Measurements from ENCODE around the gene FGF4. TPM values are rescaled to one million over a fixed set of nuclear protein-coding genes. Genes with fewer than 3 reads are reported as not detected.

FGF4 gene
- total RNA-seq, 1 experiment from 2014 or later: not detected

DNA sequence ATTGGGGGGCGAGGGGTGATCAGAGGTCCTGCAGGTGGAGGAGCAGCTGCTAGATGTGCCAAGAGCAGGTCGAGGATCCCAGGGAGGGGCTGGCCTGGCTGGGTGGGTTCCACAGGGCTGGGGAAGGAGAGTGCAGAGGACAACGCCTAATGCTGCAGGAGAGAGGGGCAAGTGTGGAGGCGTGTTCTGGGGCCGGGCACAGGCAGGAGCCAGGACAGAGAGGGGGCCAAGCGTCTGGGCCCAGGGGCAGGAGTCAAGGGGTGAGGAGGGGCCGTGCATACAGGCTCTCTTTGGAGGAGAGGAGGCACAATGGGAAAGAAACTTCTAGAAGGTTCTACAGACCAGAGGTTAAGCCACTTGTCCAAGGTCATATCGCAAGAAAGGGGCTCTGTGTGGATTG lies 44.6 kb downstream of the FGF4 start:
- ChIA-PET RAD21 (ENCODE audit: low non-redundant PET in 1 of 2, low total read pairs in 2 of 2, uncharacterized antibody in 2 of 2, unreplicated experiment in 2 of 2) (no interaction called here), POLR2A (no interaction called here), CTCF (no interaction called here)
- Histone ChIP-seq H3K9me3 (ENCODE audit: control insufficient read depth in 1 of 2, insufficient read depth in 1 of 2, low read depth in 1 of 2, low read length in 2 of 2) (no peaks in the 10 kb centered on the region), H2AFZ (ENCODE audit: low read depth, low read length, poor library complexity, severe bottlenecking) (no peak overlapping the region), H3K27ac (ENCODE audit: low read depth, low read length) (no peak overlapping the region), H3K27me3 (ENCODE audit: insufficient read depth, low read length) (no peaks in the 10 kb centered on the region), H3K9me2 (ENCODE audit: insufficient read depth) (no peaks in the 10 kb centered on the region), H3K4me1 (ENCODE audit: control insufficient read depth in 1 of 2, insufficient read depth in 2 of 2, low read length in 2 of 2) (peaks cover 0 to 14% of the 10 kb centered on the region in 2 experiments; a peak in 2 of 4 replicates), H3K4me2 (ENCODE audit: low read length) (no peak overlapping the region), H3K36me3 (ENCODE audit: control insufficient read depth in 1 of 2, insufficient read depth in 2 of 2, low read length in 2 of 2) (no peaks in the 10 kb centered on the region), H4K20me1 (ENCODE audit: insufficient read depth) (no peaks in the 10 kb centered on the region), H3K4me3 (replicated peaks in 1 of 2; ENCODE audit: low read depth in 1 of 2, low read length in 2 of 2) (no peak overlapping the region), H3K9ac (ENCODE audit: low read length) (no peak overlapping the region), H3K79me2 (ENCODE audit: insufficient read depth, low read length) (no peaks in the 10 kb centered on the region)
- intact Hi-C loops (cut with micrococcal nuclease): no loop called here
- no peak for ATAC-seq
- BruUV-seq (replicated peaks): no TSS peak
- DNase-seq (ENCODE audit: low read depth, low spot score): no peak
- TF ChIP-seq, protein P1, sequence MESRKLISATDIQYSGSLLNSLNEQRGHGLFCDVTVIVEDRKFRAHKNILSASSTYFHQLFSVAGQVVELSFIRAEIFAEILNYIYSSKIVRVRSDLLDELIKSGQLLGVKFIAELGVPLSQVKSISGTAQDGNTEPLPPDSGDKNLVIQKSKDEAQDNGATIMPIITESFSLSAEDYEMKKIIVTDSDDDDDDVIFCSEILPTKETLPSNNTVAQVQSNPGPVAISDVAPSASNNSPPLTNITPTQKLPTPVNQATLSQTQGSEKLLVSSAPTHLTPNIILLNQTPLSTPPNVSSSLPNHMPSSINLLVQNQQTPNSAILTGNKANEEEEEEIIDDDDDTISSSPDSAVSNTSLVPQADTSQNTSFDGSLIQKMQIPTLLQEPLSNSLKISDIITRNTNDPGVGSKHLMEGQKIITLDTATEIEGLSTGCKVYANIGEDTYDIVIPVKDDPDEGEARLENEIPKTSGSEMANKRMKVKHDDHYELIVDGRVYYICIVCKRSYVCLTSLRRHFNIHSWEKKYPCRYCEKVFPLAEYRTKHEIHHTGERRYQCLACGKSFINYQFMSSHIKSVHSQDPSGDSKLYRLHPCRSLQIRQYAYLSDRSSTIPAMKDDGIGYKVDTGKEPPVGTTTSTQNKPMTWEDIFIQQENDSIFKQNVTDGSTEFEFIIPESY (IDR thresholded peaks at IDR 0.05; ENCODE audit: extremely low read depth, insufficient replicate concordance, low read length): no peak
- TF ChIP-seq YY1 (IDR thresholded peaks at IDR 0.05; ENCODE audit: extremely low read depth, insufficient replicate concordance, low read depth, low read length) (no peak), CEBPB (IDR thresholded peaks at IDR 0.05; ENCODE audit: low read depth) (no peak), CBX3 (IDR thresholded peaks at IDR 0.05; ENCODE audit: low read depth) (no peak), JUND (IDR thresholded peaks at IDR 0.05) (no peak), SP1 (IDR thresholded peaks at IDR 0.05; ENCODE audit: low read depth) (no peak), POLR2AphosphoS5 (IDR thresholded peaks at IDR 0.05; ENCODE audit: low read depth, low read length) (no peak)

GRCh38 chr11:69729252-69729651 lies 45.9 kb downstream of the FGF4 start:
- ChIA-PET CTCF (interaction anchor here (1.0 to 1.2 kb wide), 2 partner anchors 16 to 190 kb away, joined by 3 read pairs; no protein-coding TSS in a partner anchor), RAD21 (ENCODE audit: low non-redundant PET in 1 of 2, low total read pairs in 2 of 2, uncharacterized antibody in 2 of 2, unreplicated experiment in 2 of 2) (no interaction called here), POLR2A (interaction anchor here (0.6 kb wide), 1 partner anchor 1409 kb away, joined by 5 read pairs; no protein-coding TSS in a partner anchor)
- Histone ChIP-seq H4K20me1 (ENCODE audit: insufficient read depth) (no peaks in the 10 kb centered on the region), H3K4me1 (ENCODE audit: control insufficient read depth in 1 of 2, insufficient read depth in 2 of 2, low read length in 2 of 2) (peaks cover 0 to 14% of the 10 kb centered on the region in 2 experiments; a peak in 2 of 4 replicates), H3K27me3 (ENCODE audit: insufficient read depth, low read length) (no peaks in the 10 kb centered on the region), H3K27ac (ENCODE audit: low read depth, low read length) (no peak overlapping the region), H3K9me3 (ENCODE audit: control insufficient read depth in 1 of 2, insufficient read depth in 1 of 2, low read depth in 1 of 2, low read length in 2 of 2) (no peaks in the 10 kb centered on the region), H3K9me2 (ENCODE audit: insufficient read depth) (no peaks in the 10 kb centered on the region), H3K79me2 (ENCODE audit: insufficient read depth, low read length) (no peaks in the 10 kb centered on the region), H2AFZ (ENCODE audit: low read depth, low read length, poor library complexity, severe bottlenecking) (no peak overlapping the region), H3K4me3 (replicated peaks in 1 of 2; ENCODE audit: low read depth in 1 of 2, low read length in 2 of 2) (no peak overlapping the region), H3K36me3 (ENCODE audit: control insufficient read depth in 1 of 2, insufficient read depth in 2 of 2, low read length in 2 of 2) (no peaks in the 10 kb centered on the region), H3K4me2 (ENCODE audit: low read length) (no peak overlapping the region), H3K9ac (ENCODE audit: low read length) (no peak overlapping the region)
- no peak for ATAC-seq
- no peak for DNase-seq (ENCODE audit: low read depth, low spot score)
- no TSS peak for BruUV-seq (replicated peaks)
- intact Hi-C loops (cut with micrococcal nuclease): no loop called here
- TF ChIP-seq, protein P1 (IDR thresholded peaks at IDR 0.05; ENCODE audit: extremely low read depth, insufficient replicate concordance, low read length): no peak
- TF ChIP-seq EZH2 (IDR thresholded peaks at IDR 0.05) (no peak), CBX3 (IDR thresholded peaks at IDR 0.05; ENCODE audit: low read depth) (no peak), POLR2AphosphoS5 (IDR thresholded peaks at IDR 0.05; ENCODE audit: low read depth, low read length) (no peak), FOSL1 (IDR thresholded peaks at IDR 0.05; ENCODE audit: low read depth) (no peak), SRF (IDR thresholded peaks at IDR 0.05; ENCODE audit: low read depth) (no peak), SIN3A (IDR thresholded peaks at IDR 0.05; ENCODE audit: low read depth) (no peak)
- TF ChIP-seq, protein P2, sequence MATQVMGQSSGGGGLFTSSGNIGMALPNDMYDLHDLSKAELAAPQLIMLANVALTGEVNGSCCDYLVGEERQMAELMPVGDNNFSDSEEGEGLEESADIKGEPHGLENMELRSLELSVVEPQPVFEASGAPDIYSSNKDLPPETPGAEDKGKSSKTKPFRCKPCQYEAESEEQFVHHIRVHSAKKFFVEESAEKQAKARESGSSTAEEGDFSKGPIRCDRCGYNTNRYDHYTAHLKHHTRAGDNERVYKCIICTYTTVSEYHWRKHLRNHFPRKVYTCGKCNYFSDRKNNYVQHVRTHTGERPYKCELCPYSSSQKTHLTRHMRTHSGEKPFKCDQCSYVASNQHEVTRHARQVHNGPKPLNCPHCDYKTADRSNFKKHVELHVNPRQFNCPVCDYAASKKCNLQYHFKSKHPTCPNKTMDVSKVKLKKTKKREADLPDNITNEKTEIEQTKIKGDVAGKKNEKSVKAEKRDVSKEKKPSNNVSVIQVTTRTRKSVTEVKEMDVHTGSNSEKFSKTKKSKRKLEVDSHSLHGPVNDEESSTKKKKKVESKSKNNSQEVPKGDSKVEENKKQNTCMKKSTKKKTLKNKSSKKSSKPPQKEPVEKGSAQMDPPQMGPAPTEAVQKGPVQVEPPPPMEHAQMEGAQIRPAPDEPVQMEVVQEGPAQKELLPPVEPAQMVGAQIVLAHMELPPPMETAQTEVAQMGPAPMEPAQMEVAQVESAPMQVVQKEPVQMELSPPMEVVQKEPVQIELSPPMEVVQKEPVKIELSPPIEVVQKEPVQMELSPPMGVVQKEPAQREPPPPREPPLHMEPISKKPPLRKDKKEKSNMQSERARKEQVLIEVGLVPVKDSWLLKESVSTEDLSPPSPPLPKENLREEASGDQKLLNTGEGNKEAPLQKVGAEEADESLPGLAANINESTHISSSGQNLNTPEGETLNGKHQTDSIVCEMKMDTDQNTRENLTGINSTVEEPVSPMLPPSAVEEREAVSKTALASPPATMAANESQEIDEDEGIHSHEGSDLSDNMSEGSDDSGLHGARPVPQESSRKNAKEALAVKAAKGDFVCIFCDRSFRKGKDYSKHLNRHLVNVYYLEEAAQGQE (IDR thresholded peaks at IDR 0.05; ENCODE audit: low read depth): no peak
- TF ChIP-seq, protein P3, sequence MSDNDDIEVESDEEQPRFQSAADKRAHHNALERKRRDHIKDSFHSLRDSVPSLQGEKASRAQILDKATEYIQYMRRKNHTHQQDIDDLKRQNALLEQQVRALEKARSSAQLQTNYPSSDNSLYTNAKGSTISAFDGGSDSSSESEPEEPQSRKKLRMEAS (IDR thresholded peaks at IDR 0.05): no peak

All from HCT116 (cell line).